Activated CD4-positive, alpha-beta T cell treated with anti-CD3 and anti-CD28 coated beads, Interleukin-2, amount 10 ng/mL, durations not matched to agents 24 days and 14 days (primary cell): ENCODE results near the gene KSR1. TPM values are rescaled to one million over a fixed set of nuclear protein-coding genes. Genes with fewer than 3 reads are reported as not detected.

Experiments
- DNase-seq: peaks from one replicate; pipeline ENCODE4 v3.0.0; 2022
- H3K27ac Mint-ChIP-seq: one replicate; pipeline ENCODE4 v1.8.0; 2022; ENCODE audit warnings: mild to moderate bottlenecking, mixed read lengths
- H3K27me3 Mint-ChIP-seq: one replicate; pipeline ENCODE4 v1.8.0; 2022; ENCODE audit warnings: mixed read lengths
- H3K36me3 Mint-ChIP-seq: one replicate; pipeline ENCODE4 v1.8.0; 2022; ENCODE audit warnings: low read depth, mild to moderate bottlenecking, mixed read lengths
- H3K4me1 Mint-ChIP-seq: one replicate; pipeline ENCODE4 v1.8.0; 2021; ENCODE audit warnings: mixed read lengths
- H3K4me3 Mint-ChIP-seq: one replicate; pipeline ENCODE4 v1.8.0; 2022; ENCODE audit warnings: mild to moderate bottlenecking, moderate library complexity, mixed read lengths
- H3K9me3 Mint-ChIP-seq: one replicate; pipeline ENCODE4 v1.8.0; 2021; ENCODE audit warnings: mixed read lengths
- intact Hi-C: fragments of 100-400 bp; cut with micrococcal nuclease; formaldehyde crosslinking; loops from one replicate; pipeline ENCODE4 v1.15.1; 2023
- total RNA-seq: library from RNA; stranded (reverse); gene quantifications from 2 replicates; pipeline ENCODE4 v1.2.3, GENCODE V29; 2022

Gene KSR1
- total RNA-seq, 1 donor from 2014 or later = 104 TPM

- DNase-seq = no peak
- Mint-ChIP-seq H3K27ac (no peak overlapping the region), H3K36me3 (peaks cover 55% of the 10 kb centered on the region), H3K27me3 (no peaks in the 10 kb centered on the region), H3K4me1 (peaks cover 29% of the 10 kb centered on the region), H3K9me3 (no peaks in the 10 kb centered on the region), H3K4me3 (no peak overlapping the region)
- intact Hi-C loops = loop anchor here (1.0 to 5.0 kb wide), 2 partner anchors 47 to 153 kb away; no protein-coding TSS in a partner anchor
These were observed 147.9 kb downstream of the KSR1 start for GRCh38 chr17:27603880-27604794.

GRCh38 chr17:27605409-27605808 lies 149.2 kb downstream of the KSR1 start:
- Mint-ChIP-seq H3K36me3 (peaks cover 65% of the 10 kb centered on the region), H3K9me3 (no peaks in the 10 kb centered on the region), H3K27me3 (no peaks in the 10 kb centered on the region), H3K27ac (no peak overlapping the region), H3K4me1 (peaks cover 30% of the 10 kb centered on the region), H3K4me3 (no peak overlapping the region)
- intact Hi-C loops = no loop called here
- no peak for DNase-seq

- Mint-ChIP-seq H3K9me3 (no peaks in the 10 kb centered on the region), H3K4me1 (peaks cover 32% of the 10 kb centered on the region), H3K27me3 (no peaks in the 10 kb centered on the region), H3K4me3 (no peak overlapping the region), H3K27ac (peak overlapping the region; percentile 82), H3K36me3 (peaks cover 61% of the 10 kb centered on the region)
- intact Hi-C loops = no loop called here
- no peak for DNase-seq
These were observed 151.4 kb downstream of the KSR1 start for GRCh38 chr17:27607521-27608091.

- Mint-ChIP-seq H3K27ac (peak overlapping the region; percentile 82), H3K36me3 (peaks cover 64% of the 10 kb centered on the region)
- intact Hi-C loops = no loop called here
These were observed 152.3 kb downstream of the KSR1 start for GRCh38 chr17:27608328-27609230.

GRCh38 chr17:27609611-27610303 lies 153.5 kb downstream of the KSR1 start:
- Mint-ChIP-seq H3K4me3 (no peak overlapping the region), H3K4me1 (peaks cover 30% of the 10 kb centered on the region), H3K27me3 (no peaks in the 10 kb centered on the region), H3K9me3 (no peaks in the 10 kb centered on the region), H3K36me3 (peaks cover 71% of the 10 kb centered on the region), H3K27ac (no peak overlapping the region)
- intact Hi-C loops = no loop called here
- peak; percentile 80 for DNase-seq

More at GRCh38 chr17:27608328-27609230, 152.3 kb downstream of the KSR1 start:
- Mint-ChIP-seq H3K27me3 (no peaks in the 10 kb centered on the region), H3K4me1 (peaks cover 30% of the 10 kb centered on the region), H3K4me3 (no peak overlapping the region), H3K9me3 (no peaks in the 10 kb centered on the region)
- no peak for DNase-seq

GRCh38 chr17:27610304-27610677 lies 154.0 kb downstream of the KSR1 start:
- intact Hi-C loops = no loop called here
- H3K4me1 Mint-ChIP-seq = peaks cover 35% of the 10 kb centered on the region
- H3K27ac Mint-ChIP-seq = no peak overlapping the region
- no peaks in the 10 kb centered on the region for H3K9me3 Mint-ChIP-seq
- H3K4me3 Mint-ChIP-seq = no peak overlapping the region
- peaks cover 71% of the 10 kb centered on the region for H3K36me3 Mint-ChIP-seq
- no peaks in the 10 kb centered on the region for H3K27me3 Mint-ChIP-seq
- DNase-seq = no peak

- Mint-ChIP-seq H3K36me3 (peaks cover 78% of the 10 kb centered on the region), H3K4me1 (peaks cover 53% of the 10 kb centered on the region), H3K27ac (peak overlapping the region; percentile 92), H3K4me3 (peak overlapping the region; percentile 19), H3K27me3 (no peaks in the 10 kb centered on the region), H3K9me3 (no peaks in the 10 kb centered on the region)
- peak; percentile 63 for DNase-seq
- intact Hi-C loops = no loop called here
These were observed 156.0 kb downstream of the KSR1 start for GRCh38 chr17:27612160-27612770.

- intact Hi-C loops = no loop called here
- Mint-ChIP-seq H3K4me3 (no peak overlapping the region), H3K36me3 (peaks cover 79% of the 10 kb centered on the region), H3K27me3 (no peaks in the 10 kb centered on the region), H3K27ac (no peak overlapping the region), H3K4me1 (peaks cover 50% of the 10 kb centered on the region), H3K9me3 (no peaks in the 10 kb centered on the region)
- DNase-seq = no peak
These were observed 157.2 kb downstream of the KSR1 start for GRCh38 chr17:27613433-27613832.

- Mint-ChIP-seq H3K9me3 (no peaks in the 10 kb centered on the region), H3K4me1 (peaks cover 44% of the 10 kb centered on the region), H3K27ac (peak overlapping the region; percentile 34), H3K4me3 (no peak overlapping the region), H3K36me3 (peaks cover 71% of the 10 kb centered on the region), H3K27me3 (no peaks in the 10 kb centered on the region)
- DNase-seq = no peak
- intact Hi-C loops = no loop called here
These were observed 158.9 kb downstream of the KSR1 start for GRCh38 chr17:27615121-27615520.

- Mint-ChIP-seq H3K9me3 (no peaks in the 10 kb centered on the region), H3K4me1 (peaks cover 51% of the 10 kb centered on the region), H3K27me3 (no peaks in the 10 kb centered on the region), H3K36me3 (peaks cover 77% of the 10 kb centered on the region), H3K27ac (peak overlapping the region; percentile 79), H3K4me3 (peak overlapping the region; percentile 52)
- peak; percentile 65 for DNase-seq
- intact Hi-C loops = loop anchor here (2.0 kb wide), 2 partner anchors 14 to 146 kb away; partner anchors contain the start of gene LGALS9
These were observed 160.2 kb downstream of the KSR1 start for GRCh38 chr17:27616414-27616813.

- Mint-ChIP-seq H3K36me3 (peaks cover 79% of the 10 kb centered on the region), H3K27ac (peak overlapping the region; percentile 37), H3K4me3 (no peak overlapping the region), H3K27me3 (no peaks in the 10 kb centered on the region), H3K4me1 (peaks cover 43% of the 10 kb centered on the region), H3K9me3 (no peaks in the 10 kb centered on the region)
- intact Hi-C loops = no loop called here
- DNase-seq = no peak
These were observed 162.2 kb downstream of the KSR1 start for GRCh38 chr17:27618417-27618816.

GRCh38 chr17:27620721-27621120 lies 164.5 kb downstream of the KSR1 start:
- Mint-ChIP-seq H3K36me3 (peaks cover 66% of the 10 kb centered on the region), H3K27ac (peak overlapping the region; percentile 75), H3K27me3 (no peaks in the 10 kb centered on the region), H3K9me3 (no peaks in the 10 kb centered on the region), H3K4me3 (peak overlapping the region; percentile 56), H3K4me1 (peaks cover 34% of the 10 kb centered on the region)
- peak; percentile 73 for DNase-seq
- intact Hi-C loops = no loop called here

- Mint-ChIP-seq H3K27ac (peak overlapping the region; percentile 75), H3K36me3 (peaks cover 64% of the 10 kb centered on the region), H3K9me3 (no peaks in the 10 kb centered on the region), H3K27me3 (no peaks in the 10 kb centered on the region), H3K4me3 (no peak overlapping the region), H3K4me1 (peaks cover 28% of the 10 kb centered on the region)
- DNase-seq = no peak
- intact Hi-C loops = no loop called here
These were observed 165.3 kb downstream of the KSR1 start for GRCh38 chr17:27621536-27621935.
